HG03097 (cell line): ENCODE measurements around the gene KY.

Experiments used
- ATAC-seq: cut with Tn5 transposase; IDR thresholded peaks from one replicate; pipeline ENCODE4 v1.9.1; 2021; ENCODE audit not compliant: unreplicated experiment, low FRiP score

The KY gene

GRCh38 chr3:134620476-134621115 is 30.2 kb downstream of the KY start:
- no peak for ATAC-seq

GRCh38 chr3:134619884-134620445 is 30.9 kb downstream of the KY start:
- ATAC-seq = no peak

- ATAC-seq = no peak
Observed at GRCh38 chr3:134619301-134619615, 31.6 kb downstream of the KY start.

- no peak for ATAC-seq
Observed at GRCh38 chr3:134618478-134619300, 32.1 kb downstream of the KY start.

GRCh38 chr3:134617608-134618477 is 33.0 kb downstream of the KY start:
- no peak for ATAC-seq

GRCh38 chr3:134615743-134616142 is 35.1 kb downstream of the KY start:
- ATAC-seq = no peak

- no peak for ATAC-seq
Observed at GRCh38 chr3:134614955-134615354, 35.9 kb downstream of the KY start.

- no peak for ATAC-seq
Observed at GRCh38 chr3:134613006-134613520, 37.8 kb downstream of the KY start.

- no peak for ATAC-seq
Observed at GRCh38 chr3:134611516-134611915, 39.3 kb downstream of the KY start.

GRCh38 chr3:134610432-134611385 is 40.1 kb downstream of the KY start:
- no peak for ATAC-seq

GRCh38 chr3:134609821-134610431 is 40.9 kb downstream of the KY start:
- no peak for ATAC-seq

GRCh38 chr3:134608771-134609435 is 41.9 kb downstream of the KY start:
- ATAC-seq = no peak

GRCh38 chr3:134608023-134608770 is 42.6 kb downstream of the KY start:
- no peak for ATAC-seq

GRCh38 chr3:134607054-134608022 is 43.5 kb downstream of the KY start:
- ATAC-seq = no peak

- no peak for ATAC-seq
Observed at GRCh38 chr3:134606033-134607025, 44.5 kb downstream of the KY start.

GRCh38 chr3:134605556-134605955 is 45.3 kb downstream of the KY start:
- ATAC-seq = no peak
